Astrocyte of the cerebellum (primary cell): Measurements from ENCODE around the gene EDC4.

Source experiments
- DNase-seq: peaks from one replicate; pipeline ENCODE4 v3.0.0-alpha.2; 2011; ENCODE audit warnings: low read depth
- H3K4me3 ChIP-seq: 2 replicates; pipeline ENCODE4 v1.5.1; 2011; ENCODE audit warnings: mild to moderate bottlenecking, low read depth, low read length, moderate library complexity
- CTCF ChIP-seq: IDR thresholded peaks from 2 replicates; pipeline ENCODE4 v1.5.1; 2012; ENCODE audit warnings: low read length, low read depth, moderate library complexity, mild to moderate bottlenecking; ENCODE audit errors: missing control alignments
- in situ Hi-C: cut with HindIII; loops from 2 replicates; pipeline ENCODE4 v1.10.0; 2017; ENCODE audit warnings: low sequenced_read_pairs

Gene EDC4

DNA sequence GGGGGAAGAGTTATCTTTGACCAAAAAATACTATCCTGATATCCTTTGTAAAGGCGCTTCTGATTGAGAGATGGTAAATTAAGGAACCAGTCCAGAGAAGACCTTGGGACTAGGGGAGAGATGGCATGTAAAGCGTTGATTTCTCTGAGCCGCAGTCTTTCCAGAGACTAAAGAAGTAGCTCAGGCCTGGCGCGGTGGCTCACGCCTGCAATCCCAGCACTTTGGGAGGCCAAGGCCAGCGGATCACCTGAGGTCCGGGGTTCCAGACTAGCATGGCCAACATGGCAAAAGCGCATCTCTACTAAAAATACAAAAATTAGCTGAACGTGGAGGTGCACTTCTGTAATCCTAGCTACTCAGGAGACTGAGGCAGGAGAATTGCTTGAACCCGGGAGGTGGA lies 24.7 kb upstream of the EDC4 start:
- TF ChIP-seq CTCF, result no peak
- no peak for DNase-seq

GRCh38 chr16:67853670-67854069 lies 19.2 kb upstream of the EDC4 start:
- in situ Hi-C loops, result no loop called here
- H3K4me3 ChIP-seq, result no peak overlapping the region
- TF ChIP-seq CTCF, result no peak
- DNase-seq, result no peak

More for the DNA sequence above, 24.7 kb upstream of the EDC4 start:
- in situ Hi-C loops, result no loop called here
- peak overlapping the region; percentile 97 for H3K4me3 ChIP-seq

- H3K4me3 ChIP-seq, result no peak overlapping the region
- in situ Hi-C loops, result no loop called here
- TF ChIP-seq CTCF, result no peak
- no peak for DNase-seq
These were observed 17.1 kb upstream of the EDC4 start for GRCh38 chr16:67855789-67856188.

DNA sequence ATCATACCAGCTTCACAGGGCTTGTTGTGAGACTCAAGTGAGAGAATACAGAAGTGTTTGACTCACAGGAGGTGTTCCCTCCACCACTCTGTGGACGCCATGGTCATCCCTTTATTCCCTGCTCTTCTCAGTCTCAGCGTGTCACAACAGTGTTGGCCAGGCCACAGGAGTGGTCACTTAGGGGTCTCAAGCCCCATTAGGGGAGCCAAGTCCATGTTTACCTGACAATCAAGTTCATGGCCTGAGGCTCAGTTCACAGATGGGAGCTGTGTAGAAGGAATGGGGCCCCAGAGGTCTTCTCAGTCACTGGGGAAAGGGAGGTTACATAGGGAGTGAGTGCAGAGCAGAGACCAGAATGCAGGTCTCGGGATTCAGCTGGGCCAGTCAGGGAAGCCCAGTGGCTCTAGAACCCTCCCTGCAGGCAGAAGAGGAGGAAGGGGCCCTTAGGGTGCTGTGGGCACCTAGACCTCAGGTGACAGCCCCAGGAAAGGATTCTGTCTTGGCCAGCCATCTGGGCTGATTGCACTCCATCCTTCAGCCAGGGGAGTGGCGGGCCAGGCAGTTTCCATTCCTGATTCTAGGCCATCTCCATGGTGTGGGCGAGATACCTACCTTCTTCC lies 15.8 kb upstream of the EDC4 start:
- DNase-seq, result no peak
- TF ChIP-seq CTCF, result no peak
- in situ Hi-C loops, result no loop called here
- H3K4me3 ChIP-seq, result no peak overlapping the region

DNA sequence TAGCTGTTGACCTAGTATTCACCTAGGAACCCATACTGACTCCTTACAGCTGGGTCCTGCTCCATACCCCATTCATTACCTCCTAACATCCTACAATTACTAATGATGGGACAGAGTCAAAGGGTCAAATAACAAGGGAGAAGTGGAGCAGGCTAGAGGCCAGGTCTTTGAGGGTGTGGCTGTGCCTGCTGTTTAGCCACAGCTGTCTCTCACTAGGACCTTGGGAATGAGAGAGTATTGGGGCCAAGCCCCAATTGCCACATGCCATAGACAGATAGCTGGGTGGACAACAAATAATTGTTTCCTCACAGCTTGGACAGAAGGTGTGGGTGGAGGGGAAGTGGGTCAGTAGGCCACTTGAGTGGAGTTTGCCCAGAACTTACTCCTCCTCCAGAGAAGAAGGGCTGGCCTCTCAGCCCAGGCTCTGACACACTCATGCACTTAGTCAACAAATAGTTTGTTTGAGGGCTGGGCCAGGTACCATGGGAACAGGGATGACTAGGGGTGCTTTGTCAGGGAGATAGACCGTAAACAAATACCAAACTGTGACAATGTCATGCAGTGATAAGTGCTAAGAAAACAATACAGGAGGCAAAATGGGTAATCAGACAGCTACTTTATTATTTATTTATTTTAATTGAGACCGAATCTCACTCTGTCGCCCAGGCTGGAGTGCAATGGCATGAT lies 15.2 kb upstream of the EDC4 start:
- in situ Hi-C loops, result no loop called here
- no peak overlapping the region for H3K4me3 ChIP-seq
- peak; percentile 65 for DNase-seq
- no peak for TF ChIP-seq CTCF

GRCh38 chr16:67858500-67858899 lies 14.4 kb upstream of the EDC4 start:
- no peak overlapping the region for H3K4me3 ChIP-seq
- in situ Hi-C loops, result no loop called here
- no peak for DNase-seq
- TF ChIP-seq CTCF, result no peak
